H9 (cell line): ENCODE results near the gene KLHL22. TPM values are rescaled to one million over a fixed set of nuclear protein-coding genes. Genes with fewer than 3 reads are reported as not detected.

Experiments used
- DNase-seq: peaks from one replicate; pipeline ENCODE4 v3.0.0-alpha.2; 2017
- H2AFZ ChIP-seq: one replicate; pipeline ENCODE4 v1.6.1; 2013; ENCODE audit warnings: mild to moderate bottlenecking, low read length, control low read depth, moderate library complexity
- H2AK5ac ChIP-seq: 2 replicates; pipeline ENCODE4 v1.6.1; 2013; ENCODE audit warnings: low read length, control low read depth, mixed read lengths; ENCODE audit not compliant: insufficient read length
- H2BK120ac ChIP-seq: one replicate; pipeline ENCODE4 v1.6.1; 2013; ENCODE audit warnings: low read depth, mild to moderate bottlenecking, low read length, control low read depth, inconsistent platforms; ENCODE audit not compliant: poor library complexity, severe bottlenecking
- H2BK12ac ChIP-seq: 2 replicates; pipeline ENCODE4 v1.6.1; 2013; ENCODE audit warnings: low read length, control low read depth, mixed read lengths, low read depth; ENCODE audit not compliant: insufficient read length
- H2BK15ac ChIP-seq: 2 replicates; pipeline ENCODE4 v1.6.1; 2013; ENCODE audit warnings: low read depth, low read length, control low read depth
- H2BK20ac ChIP-seq: one replicate; pipeline ENCODE4 v1.6.1; 2013; ENCODE audit warnings: low read depth, mild to moderate bottlenecking, low read length, control low read depth, inconsistent platforms; ENCODE audit not compliant: poor library complexity, severe bottlenecking
- H2BK5ac ChIP-seq: 2 replicates; pipeline ENCODE4 v1.6.1; 2013; ENCODE audit warnings: low read length, control low read depth, mixed read lengths; ENCODE audit not compliant: insufficient read length
- H3K14ac ChIP-seq: 2 replicates; pipeline ENCODE4 v1.6.1; 2013; ENCODE audit warnings: low read length, control low read depth; ENCODE audit not compliant: insufficient read depth
- H3K18ac ChIP-seq: 2 replicates; pipeline ENCODE4 v1.6.1; 2013; ENCODE audit warnings: low read depth, mild to moderate bottlenecking, mixed read lengths, low read length, control low read depth; ENCODE audit not compliant: insufficient read length
- H3K23ac ChIP-seq: 2 replicates; pipeline ENCODE4 v1.6.1; 2013; ENCODE audit warnings: low read length, control low read depth, mixed read lengths, low read depth; ENCODE audit not compliant: insufficient read length
- H3K23me2 ChIP-seq: 2 replicates; pipeline ENCODE4 v1.6.1; 2013; ENCODE audit warnings: low read depth, mild to moderate bottlenecking, mixed read lengths, low read length, control low read depth; ENCODE audit not compliant: insufficient read length, poor library complexity, severe bottlenecking
- H3K27ac ChIP-seq: 2 replicates; pipeline ENCODE4 v1.5.1; 2013; ENCODE audit warnings: low read length, control low read depth, mixed read lengths, low read depth; ENCODE audit not compliant: insufficient read length
- H3K27me3 ChIP-seq: 2 replicates; pipeline ENCODE4 v1.6.1; 2013; ENCODE audit warnings: low read length, control low read depth, inconsistent platforms; ENCODE audit not compliant: insufficient read depth
- H3K4ac ChIP-seq: 2 replicates; pipeline ENCODE4 v1.6.1; 2013; ENCODE audit warnings: low read depth, mild to moderate bottlenecking, control low read depth, inconsistent platforms, low read length, moderate library complexity
- H3K4me1 ChIP-seq: 2 replicates; pipeline ENCODE4 v1.6.1; 2013; ENCODE audit warnings: low read length, control low read depth, inconsistent platforms; ENCODE audit not compliant: insufficient read depth
- H3K4me2 ChIP-seq: 2 replicates; pipeline ENCODE4 v1.6.1; 2013; ENCODE audit warnings: low read length, control low read depth, mixed read lengths; ENCODE audit not compliant: insufficient read length, insufficient read depth
- H3K56ac ChIP-seq: 2 replicates; pipeline ENCODE4 v1.6.1; 2013; ENCODE audit warnings: low read depth, mild to moderate bottlenecking, mixed read lengths, low read length, control low read depth; ENCODE audit not compliant: insufficient read length
- H3K79me1 ChIP-seq: 2 replicates; pipeline ENCODE4 v1.6.1; 2013; ENCODE audit warnings: low read depth, mild to moderate bottlenecking, moderate library complexity, low read length, control low read depth, inconsistent platforms; ENCODE audit not compliant: insufficient read depth, poor library complexity, severe bottlenecking
- H3K79me2 ChIP-seq: 2 replicates; pipeline ENCODE4 v1.6.1; 2013; ENCODE audit warnings: low read length, control low read depth, inconsistent platforms; ENCODE audit not compliant: insufficient read depth
- H3K9ac ChIP-seq: 2 replicates; pipeline ENCODE4 v1.6.1; 2013; ENCODE audit warnings: low read length, control low read depth, mixed read lengths; ENCODE audit not compliant: insufficient read length; ENCODE audit errors: extremely low read depth
- H3K9me3 ChIP-seq: one replicate; pipeline ENCODE4 v1.6.1; 2013; ENCODE audit warnings: low read depth, low read length, inconsistent platforms; ENCODE audit not compliant: control insufficient read depth
- H3T11ph ChIP-seq: one replicate; pipeline ENCODE4 v1.6.1; 2013; ENCODE audit warnings: mild to moderate bottlenecking, low read length, control low read depth, inconsistent platforms
- H4K20me1 ChIP-seq: one replicate; pipeline ENCODE4 v1.6.1; 2013; ENCODE audit not compliant: control insufficient read depth, insufficient read length, insufficient read depth
- H4K5ac ChIP-seq: 2 replicates; pipeline ENCODE4 v1.6.1; 2013; ENCODE audit warnings: low read depth, mild to moderate bottlenecking, mixed read lengths, low read length, control low read depth; ENCODE audit not compliant: insufficient read length
- H4K8ac ChIP-seq: replicated peaks from 2 replicates; pipeline ENCODE4 v1.6.1; 2013; ENCODE audit warnings: low read length, control low read depth, mixed read lengths, low read depth; ENCODE audit not compliant: insufficient read length
- H4K91ac ChIP-seq: 2 replicates; pipeline ENCODE4 v1.6.1; 2013; ENCODE audit warnings: low read depth, mild to moderate bottlenecking, moderate library complexity, mixed read lengths, low read length, control low read depth; ENCODE audit not compliant: insufficient read length
- H3K27ac Mint-ChIP-seq, 3 experiments: 2 replicates in 2 of 3; 3 replicates in 1 of 3; pipeline ENCODE4 v1.8.0; 2020 to 2021; ENCODE audit warnings: mixed read lengths in 3 of 3, mild to moderate bottlenecking in 1 of 3, moderate library complexity in 1 of 3
- H3K27me3 Mint-ChIP-seq: 2 replicates; pipeline ENCODE4 v1.8.0; 2021; ENCODE audit warnings: low read depth, mild to moderate bottlenecking, moderate library complexity, mixed read lengths
- H3K36me3 Mint-ChIP-seq, 3 experiments: 2 replicates in 2 of 3; 3 replicates in 1 of 3; pipeline ENCODE4 v1.8.0; 2020 to 2021; ENCODE audit warnings: low read depth in 3 of 3, mixed read lengths in 3 of 3; ENCODE audit not compliant: insufficient read depth in 1 of 3
- H3K4me1 Mint-ChIP-seq, 2 experiments: 2 replicates each; pipeline ENCODE4 v1.8.0; 2020; ENCODE audit warnings: mixed read lengths in 2 of 2
- H3K4me3 Mint-ChIP-seq, 2 experiments: 2 replicates in 1 of 2; 3 replicates in 1 of 2; pipeline ENCODE4 v1.8.0; 2020 to 2021; ENCODE audit warnings: mild to moderate bottlenecking in 2 of 2, mixed read lengths in 2 of 2, moderate library complexity in 1 of 2
- H3K9me3 Mint-ChIP-seq, 2 experiments: 2 replicates in 1 of 2; 3 replicates in 1 of 2; pipeline ENCODE4 v1.8.0; 2020; ENCODE audit warnings: mild to moderate bottlenecking in 2 of 2, mixed read lengths in 2 of 2, moderate library complexity in 1 of 2
- WGBS: extraction: QIAGEN DNeasy Blood & Tissue Kit; methylation state at CpG from one replicate; pipeline ENCODE4 v1.1.7; 2013; ENCODE audit warnings: missing lambda C conversion rate, low lambda C conversion rate, mixed read lengths; ENCODE audit not compliant: insufficient read length; ENCODE audit errors: extremely low coverage; 5-methylcytosine and 5-hydroxymethylcytosine counted together
- total RNA-seq: library from RNA; stranded (reverse); gene quantifications from 2 replicates; pipeline ENCODE4 v1.2.1, GENCODE V29; 2021
- TF ChIP-seq, protein P1 (sequence below): fragments of 200-600 bp; sonication (generic); conservative IDR thresholded peaks from 3 replicates; pipeline ENCODE4 v1.8.0; 2021; ENCODE audit warnings: antibody characterized with exemption, mild to moderate bottlenecking

Gene KLHL22
- total RNA-seq, 1 experiment from 2014 or later: 11.9 TPM

DNA sequence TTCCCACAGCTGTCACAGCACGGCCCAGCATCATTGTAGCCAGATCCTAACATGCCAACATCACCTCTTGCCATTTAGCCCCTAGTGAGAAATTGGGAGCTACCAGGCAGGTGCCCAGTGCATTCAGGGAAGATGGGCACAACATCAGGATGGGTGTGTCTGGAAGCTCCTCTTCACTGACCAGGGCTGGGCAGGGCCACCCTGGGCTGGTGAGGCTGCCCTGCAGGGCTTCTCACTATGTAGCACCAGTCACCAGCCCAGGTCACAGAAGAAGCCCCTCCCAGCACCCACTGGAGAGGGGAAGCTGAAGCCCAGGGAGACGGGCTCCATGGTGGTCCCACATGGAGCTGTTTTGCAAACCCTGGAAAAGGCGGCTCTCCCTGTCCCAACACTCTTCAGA lies 87.8 kb downstream of the KLHL22 start:
- Histone ChIP-seq H3T11ph (no peak overlapping the region), H2AK5ac (no peak overlapping the region), H3K18ac (no peak overlapping the region), H2BK15ac (no peak overlapping the region), H3K14ac (no peak overlapping the region), H3K23ac (no peak overlapping the region), H2BK12ac (no peak overlapping the region), H3K9ac (no peak overlapping the region), H3K9me3 (no peaks in the 10 kb centered on the region), H3K79me2 (no peaks in the 10 kb centered on the region), H3K56ac (no peak overlapping the region), H2BK20ac (no peak overlapping the region), H3K27me3 (no peaks in the 10 kb centered on the region), H3K79me1 (no peaks in the 10 kb centered on the region), H2BK5ac (no peak overlapping the region), H3K27ac (no peak overlapping the region), H4K8ac (no peak overlapping the region), H4K91ac (no peak overlapping the region), H3K4me1 (no peaks in the 10 kb centered on the region), H4K20me1 (no peaks in the 10 kb centered on the region), H4K5ac (no peak overlapping the region), H2BK120ac (no peak overlapping the region), H2AFZ (no peak overlapping the region), H3K23me2 (no peaks in the 10 kb centered on the region), H3K4me2 (no peak overlapping the region), H3K4ac (no peak overlapping the region)
- H3K4me1 Mint-ChIP-seq: peaks cover 0 to 7% of the 10 kb centered on the region in 2 experiments; a peak in 1 of 4 replicates
- DNase-seq: peak; percentile 23
- 0 out of 2 replicates have a peak, but pooled peaks cover 2% of the 10 kb centered on the region for H3K27me3 Mint-ChIP-seq
- TF ChIP-seq, protein P1, sequence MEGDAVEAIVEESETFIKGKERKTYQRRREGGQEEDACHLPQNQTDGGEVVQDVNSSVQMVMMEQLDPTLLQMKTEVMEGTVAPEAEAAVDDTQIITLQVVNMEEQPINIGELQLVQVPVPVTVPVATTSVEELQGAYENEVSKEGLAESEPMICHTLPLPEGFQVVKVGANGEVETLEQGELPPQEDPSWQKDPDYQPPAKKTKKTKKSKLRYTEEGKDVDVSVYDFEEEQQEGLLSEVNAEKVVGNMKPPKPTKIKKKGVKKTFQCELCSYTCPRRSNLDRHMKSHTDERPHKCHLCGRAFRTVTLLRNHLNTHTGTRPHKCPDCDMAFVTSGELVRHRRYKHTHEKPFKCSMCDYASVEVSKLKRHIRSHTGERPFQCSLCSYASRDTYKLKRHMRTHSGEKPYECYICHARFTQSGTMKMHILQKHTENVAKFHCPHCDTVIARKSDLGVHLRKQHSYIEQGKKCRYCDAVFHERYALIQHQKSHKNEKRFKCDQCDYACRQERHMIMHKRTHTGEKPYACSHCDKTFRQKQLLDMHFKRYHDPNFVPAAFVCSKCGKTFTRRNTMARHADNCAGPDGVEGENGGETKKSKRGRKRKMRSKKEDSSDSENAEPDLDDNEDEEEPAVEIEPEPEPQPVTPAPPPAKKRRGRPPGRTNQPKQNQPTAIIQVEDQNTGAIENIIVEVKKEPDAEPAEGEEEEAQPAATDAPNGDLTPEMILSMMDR: no peak
- no peaks in the 10 kb centered on the region for H3K9me3 Mint-ChIP-seq
- WGBS: no CpG with 5 or more reads among the region's 3 CpGs
- H3K27ac Mint-ChIP-seq: no peak overlapping the region
- peaks cover 27 to 43% (median 37%) of the 10 kb centered on the region in 3 experiments; a peak in 6 of 7 replicates for H3K36me3 Mint-ChIP-seq
- H3K4me3 Mint-ChIP-seq: no peak overlapping the region
